ENCODE data around the gene ANKRD17. TPM values are rescaled to one million over a fixed set of nuclear protein-coding genes. Genes with fewer than 3 reads are reported as not detected.
A peak's percentile ranks its signal among the peaks of the same experiment; 100 is the strongest.

The ANKRD17 gene
- total RNA-seq, 2 experiments from 2014 or later = 50.8 to 53.1 TPM

DNA sequence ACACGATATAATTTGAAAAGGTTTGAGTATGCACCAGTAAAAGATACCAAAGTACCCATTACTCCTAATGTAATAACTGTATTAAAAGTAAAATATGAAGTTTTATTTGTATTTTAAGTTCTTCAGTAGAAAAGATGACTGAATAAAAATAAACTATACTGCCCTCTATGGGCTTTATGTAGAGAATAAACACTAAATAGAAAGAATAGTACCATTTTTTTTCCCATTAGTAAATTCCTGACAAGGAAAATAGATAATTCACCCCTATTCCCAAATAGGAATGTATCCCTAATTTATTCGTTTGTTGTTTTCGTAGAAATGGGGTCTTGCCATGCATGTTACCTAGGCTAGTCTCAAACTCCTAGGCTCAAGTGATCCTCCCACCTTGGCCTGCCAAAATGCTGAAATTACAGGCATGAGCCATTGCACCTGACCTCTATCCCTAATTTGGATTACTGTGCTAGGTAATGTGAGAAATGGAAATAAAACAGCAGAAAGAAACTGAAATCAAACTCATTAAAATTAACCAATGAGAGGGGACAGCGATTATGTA is 115.5 kb downstream of the ANKRD17 start:
- peaks cover 10% of the 10 kb centered on the region for H3K4me1 Mint-ChIP-seq (ENCODE audit: low read depth)
- H3K9me3 Mint-ChIP-seq = no peaks in the 10 kb centered on the region
- TF ChIP-seq, protein P1, sequence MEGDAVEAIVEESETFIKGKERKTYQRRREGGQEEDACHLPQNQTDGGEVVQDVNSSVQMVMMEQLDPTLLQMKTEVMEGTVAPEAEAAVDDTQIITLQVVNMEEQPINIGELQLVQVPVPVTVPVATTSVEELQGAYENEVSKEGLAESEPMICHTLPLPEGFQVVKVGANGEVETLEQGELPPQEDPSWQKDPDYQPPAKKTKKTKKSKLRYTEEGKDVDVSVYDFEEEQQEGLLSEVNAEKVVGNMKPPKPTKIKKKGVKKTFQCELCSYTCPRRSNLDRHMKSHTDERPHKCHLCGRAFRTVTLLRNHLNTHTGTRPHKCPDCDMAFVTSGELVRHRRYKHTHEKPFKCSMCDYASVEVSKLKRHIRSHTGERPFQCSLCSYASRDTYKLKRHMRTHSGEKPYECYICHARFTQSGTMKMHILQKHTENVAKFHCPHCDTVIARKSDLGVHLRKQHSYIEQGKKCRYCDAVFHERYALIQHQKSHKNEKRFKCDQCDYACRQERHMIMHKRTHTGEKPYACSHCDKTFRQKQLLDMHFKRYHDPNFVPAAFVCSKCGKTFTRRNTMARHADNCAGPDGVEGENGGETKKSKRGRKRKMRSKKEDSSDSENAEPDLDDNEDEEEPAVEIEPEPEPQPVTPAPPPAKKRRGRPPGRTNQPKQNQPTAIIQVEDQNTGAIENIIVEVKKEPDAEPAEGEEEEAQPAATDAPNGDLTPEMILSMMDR (IDR thresholded peaks at IDR 0.05) = peak; percentile 52
- no peak overlapping the region for H3K27ac Mint-ChIP-seq
- H3K4me3 Mint-ChIP-seq = no peak overlapping the region
- intact Hi-C loops (cut with micrococcal nuclease) = loop anchor here (5.0 kb wide), 1 partner anchor 229 kb away; no protein-coding TSS in a partner anchor
- POLR2A ChIA-PET = no interaction called here
- H3K27me3 Mint-ChIP-seq = no peaks in the 10 kb centered on the region
- CTCF ChIA-PET = interaction anchor here (1.1 kb wide), 1 partner anchor 9 kb away, joined by 4 read pairs; no protein-coding TSS in a partner anchor
- ATAC-seq = no peak
- no peak for DNase-seq
- H3K36me3 Mint-ChIP-seq (ENCODE audit: low read depth) = peaks cover 45% of the 10 kb centered on the region

DNA sequence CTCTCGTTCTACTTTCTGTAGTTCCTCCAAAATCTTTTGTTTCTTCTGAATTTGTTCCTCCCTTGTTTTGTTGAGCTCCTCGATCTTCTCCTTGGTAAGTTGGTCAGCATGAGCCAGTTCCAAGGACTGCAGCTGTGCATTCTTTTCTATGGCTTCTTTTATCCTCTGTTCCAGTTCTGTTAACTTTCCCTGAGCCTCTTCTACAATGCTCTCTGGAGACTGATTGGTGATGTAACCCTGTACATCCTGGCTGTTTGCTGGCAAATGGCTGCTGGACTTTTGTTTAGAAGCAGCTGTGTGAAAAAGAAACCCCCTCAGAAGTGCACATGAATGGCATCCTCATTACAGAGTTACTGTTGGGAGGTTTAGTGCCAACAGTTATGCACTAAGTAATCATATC is 118.6 kb downstream of the ANKRD17 start:
- Mint-ChIP-seq H3K27ac (no peak overlapping the region), H3K4me3 (no peak overlapping the region), H3K4me1 (ENCODE audit: low read depth) (peaks cover 15% of the 10 kb centered on the region), H3K9me3 (no peaks in the 10 kb centered on the region), H3K27me3 (no peaks in the 10 kb centered on the region), H3K36me3 (ENCODE audit: low read depth) (peaks cover 42% of the 10 kb centered on the region)
- CTCF ChIA-PET = no interaction called here
- no peak for DNase-seq
- intact Hi-C loops (cut with micrococcal nuclease) = loop anchor here (5.0 to 10.0 kb wide), 2 partner anchors 115 to 232 kb away; partner anchors contain the start of gene ANKRD17
- TF ChIP-seq, protein P1 (IDR thresholded peaks at IDR 0.05) = no peak
- POLR2A ChIA-PET = interaction anchor here (1.1 to 1.4 kb wide), 2 partner anchors 9 to 21 kb away, joined by 4 read pairs; no protein-coding TSS in a partner anchor
- ATAC-seq = no peak

DNA sequence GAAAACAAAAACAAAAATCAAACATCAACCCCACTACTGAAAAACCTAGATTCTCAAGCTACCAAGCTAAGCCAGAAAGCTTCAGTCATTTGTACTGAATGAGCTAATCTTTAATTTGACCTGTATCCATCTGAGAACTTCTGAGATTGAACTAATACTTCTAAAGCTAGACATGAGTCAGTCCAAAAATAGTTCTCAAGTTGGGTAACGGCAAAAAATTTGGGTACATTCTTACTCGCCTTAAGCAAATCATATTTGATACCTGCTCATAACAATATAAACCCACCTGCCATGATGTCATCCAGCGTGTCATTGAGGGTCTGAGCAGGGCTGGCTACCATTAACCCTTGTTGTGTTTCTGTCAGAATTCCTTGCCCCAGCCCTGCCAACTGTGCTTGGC is 119.4 kb downstream of the ANKRD17 start:
- ChIA-PET POLR2A (interaction anchor here (1.1 to 1.4 kb wide), 2 partner anchors 10 to 22 kb away, joined by 4 read pairs; no protein-coding TSS in a partner anchor), CTCF (interaction anchor here (1.9 kb wide), 1 partner anchor 10 kb away, joined by 9 read pairs; no protein-coding TSS in a partner anchor)
- peaks cover 15% of the 10 kb centered on the region for H3K4me1 Mint-ChIP-seq (ENCODE audit: low read depth)
- peaks cover 41% of the 10 kb centered on the region for H3K36me3 Mint-ChIP-seq (ENCODE audit: low read depth)
- H3K9me3 Mint-ChIP-seq = no peaks in the 10 kb centered on the region
- H3K4me3 Mint-ChIP-seq = no peak overlapping the region
- H3K27ac Mint-ChIP-seq = no peak overlapping the region
- DNase-seq (peak; percentile 6), ATAC-seq (no peak)
- TF ChIP-seq, protein P1 (IDR thresholded peaks at IDR 0.05) = no peak
- intact Hi-C loops (cut with micrococcal nuclease) = loop anchor here (10.0 kb wide), 1 partner anchor 116 kb away; the partner anchor contains the start of gene ANKRD17
- H3K27me3 Mint-ChIP-seq = no peaks in the 10 kb centered on the region

DNA sequence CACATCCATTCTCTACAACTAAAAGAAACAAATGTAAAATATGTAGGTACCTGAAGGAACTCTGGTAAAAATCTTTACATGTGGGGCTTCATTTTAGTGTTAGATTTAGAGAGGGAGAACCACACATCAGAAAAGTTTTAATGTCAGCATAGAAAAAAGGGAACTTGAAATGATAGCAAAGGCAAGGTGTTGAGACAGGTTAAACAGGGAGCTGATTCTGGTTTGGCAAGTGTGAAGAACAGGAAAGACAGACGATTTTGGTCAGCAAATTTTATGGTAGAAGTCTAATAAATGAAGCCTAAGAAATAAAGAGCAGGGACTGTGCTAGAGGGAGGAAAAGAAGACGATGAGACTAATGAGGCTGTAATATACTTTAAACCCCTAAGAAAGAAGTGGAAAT is 121.5 kb downstream of the ANKRD17 start:
- DNase-seq = no peak
- POLR2A ChIA-PET = interaction anchor here (1.0 kb wide), 1 partner anchor 46 kb away, joined by 3 read pairs; no protein-coding TSS in a partner anchor
- intact Hi-C loops (cut with micrococcal nuclease) = loop anchor here (10.0 kb wide), 1 partner anchor 118 kb away; the partner anchor contains the start of gene ANKRD17
- Mint-ChIP-seq H3K27ac (peak overlapping the region; percentile 53), H3K4me1 (ENCODE audit: low read depth) (peaks cover 15% of the 10 kb centered on the region), H3K36me3 (ENCODE audit: low read depth) (peaks cover 38% of the 10 kb centered on the region), H3K27me3 (no peaks in the 10 kb centered on the region), H3K4me3 (no peak overlapping the region), H3K9me3 (no peaks in the 10 kb centered on the region)
- CTCF ChIA-PET = interaction anchor here (1.2 kb wide), 1 partner anchor 28 kb away, joined by 3 read pairs; no protein-coding TSS in a partner anchor
- TF ChIP-seq, protein P1 (IDR thresholded peaks at IDR 0.05) = no peak
- no peak for ATAC-seq

DNA sequence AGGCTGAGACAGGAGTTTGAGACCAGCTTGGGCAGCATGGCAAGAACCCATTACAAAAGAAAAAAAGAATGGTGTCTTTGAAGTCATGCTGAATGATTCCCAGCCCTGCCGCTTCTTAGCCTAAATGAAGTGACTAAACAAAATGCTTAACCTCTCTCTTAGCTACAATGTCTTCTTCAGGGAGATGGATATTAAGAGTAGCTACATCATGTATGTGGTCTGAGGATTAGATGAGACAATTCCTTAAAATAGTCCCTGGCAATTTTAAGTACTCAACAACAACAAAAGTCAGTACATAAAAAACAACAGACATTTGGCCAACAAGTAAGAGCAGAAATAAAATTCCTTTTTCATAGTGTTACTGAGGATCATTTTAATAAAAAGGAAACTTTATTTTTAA is 124.8 kb downstream of the ANKRD17 start:
- DNase-seq = no peak
- peaks cover 8% of the 10 kb centered on the region for H3K4me1 Mint-ChIP-seq (ENCODE audit: low read depth)
- H3K4me3 Mint-ChIP-seq = no peak overlapping the region
- ATAC-seq = no peak
- no peak overlapping the region for H3K27ac Mint-ChIP-seq
- ChIA-PET CTCF (interaction anchor here (0.6 kb wide), 1 partner anchor 123 kb away, joined by 3 read pairs; no protein-coding TSS in a partner anchor), POLR2A (interaction anchor here (0.7 kb wide), 1 partner anchor 28 kb away, joined by 3 read pairs; no protein-coding TSS in a partner anchor)
- intact Hi-C loops (cut with micrococcal nuclease) = loop anchor here (10.0 kb wide), 1 partner anchor 121 kb away; the partner anchor contains the start of gene ANKRD17
- TF ChIP-seq, protein P1 (IDR thresholded peaks at IDR 0.05) = no peak
- H3K27me3 Mint-ChIP-seq = no peaks in the 10 kb centered on the region
- H3K36me3 Mint-ChIP-seq (ENCODE audit: low read depth) = peaks cover 24% of the 10 kb centered on the region
- H3K9me3 Mint-ChIP-seq = no peaks in the 10 kb centered on the region

All from activated CD8-positive, alpha-beta T cell treated with anti-CD3 and anti-CD28 coated beads for 36 hours (primary cell).